Esophagus muscularis mucosa (tissue), 3 donors: Measurements from ENCODE around the gene HELZ.

Experiments used
- POLR2AphosphoS5 ChIP-seq, 2 donors: sonication (generic); formaldehyde crosslinking; IDR thresholded peaks; one replicate each; pipeline ENCODE4 v1.6.1; 2017; ENCODE audit warnings: antibody characterized with exemption in 2 of 2
- TF ChIP-seq, protein P1 (sequence below), 3 experiments: fragments of 200-600 bp in 2 of 3; fragments of 450-650 bp in 1 of 3; sonication (generic) in 2 of 3; IDR thresholded peaks; one replicate each; pipeline ENCODE4 v1.5.1; 2017 to 2019; ENCODE audit warnings: antibody characterized with exemption in 3 of 3, mild to moderate bottlenecking in 2 of 3, moderate library complexity in 1 of 3

DNA sequence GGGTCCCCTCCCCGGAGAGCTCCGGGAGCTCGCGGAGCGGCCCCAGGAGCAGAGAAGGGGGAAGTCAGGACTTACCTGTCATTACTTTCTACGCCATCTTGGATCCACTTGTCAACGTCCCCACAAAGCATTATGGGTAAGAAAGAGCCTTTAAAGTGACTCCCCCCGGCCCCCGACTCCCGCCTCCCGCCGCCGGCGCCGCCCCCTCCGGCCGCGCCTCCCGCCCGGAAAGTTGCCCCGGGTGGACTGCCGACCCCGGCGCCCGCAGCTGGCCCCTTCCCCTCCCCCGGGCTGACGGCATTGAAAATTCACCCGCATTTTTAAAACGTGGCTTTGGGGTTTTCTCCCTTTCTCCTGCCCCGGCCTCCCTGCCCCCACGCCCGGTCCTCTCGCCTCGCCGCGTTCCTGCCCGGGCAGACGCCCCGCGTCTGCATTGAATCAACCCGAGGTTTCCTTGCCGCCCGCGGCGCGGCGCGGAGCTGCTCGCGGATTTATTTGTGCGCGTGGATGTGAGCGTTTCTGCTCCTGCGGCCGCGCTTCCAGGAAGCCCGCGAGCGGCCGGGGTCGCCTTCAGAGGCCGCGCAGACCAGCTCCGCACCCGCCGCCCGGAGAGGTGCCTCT is at the start of gene HELZ:
- TF ChIP-seq, protein P1, sequence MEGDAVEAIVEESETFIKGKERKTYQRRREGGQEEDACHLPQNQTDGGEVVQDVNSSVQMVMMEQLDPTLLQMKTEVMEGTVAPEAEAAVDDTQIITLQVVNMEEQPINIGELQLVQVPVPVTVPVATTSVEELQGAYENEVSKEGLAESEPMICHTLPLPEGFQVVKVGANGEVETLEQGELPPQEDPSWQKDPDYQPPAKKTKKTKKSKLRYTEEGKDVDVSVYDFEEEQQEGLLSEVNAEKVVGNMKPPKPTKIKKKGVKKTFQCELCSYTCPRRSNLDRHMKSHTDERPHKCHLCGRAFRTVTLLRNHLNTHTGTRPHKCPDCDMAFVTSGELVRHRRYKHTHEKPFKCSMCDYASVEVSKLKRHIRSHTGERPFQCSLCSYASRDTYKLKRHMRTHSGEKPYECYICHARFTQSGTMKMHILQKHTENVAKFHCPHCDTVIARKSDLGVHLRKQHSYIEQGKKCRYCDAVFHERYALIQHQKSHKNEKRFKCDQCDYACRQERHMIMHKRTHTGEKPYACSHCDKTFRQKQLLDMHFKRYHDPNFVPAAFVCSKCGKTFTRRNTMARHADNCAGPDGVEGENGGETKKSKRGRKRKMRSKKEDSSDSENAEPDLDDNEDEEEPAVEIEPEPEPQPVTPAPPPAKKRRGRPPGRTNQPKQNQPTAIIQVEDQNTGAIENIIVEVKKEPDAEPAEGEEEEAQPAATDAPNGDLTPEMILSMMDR (IDR thresholded peaks at IDR 0.05): no peak
- TF ChIP-seq POLR2AphosphoS5 (IDR thresholded peaks at IDR 0.05): no peak
